ENCODE measurements around the gene TSHR.
"Not testable (repeated sequence)": the region's sequence is repeated elsewhere in the genome, so short reads cannot be mapped to it uniquely, and the experiment has no call there.

TSHR gene

GRCh38 chr14:80955416-80955941 lies at the start of gene TSHR:
Gene TSHR (plus strand): TSS chr14:80955621. CDS start chr14:80955681, 60 bp downstream.
- no peak for DNase-seq (ENCODE audit: low read depth in 2 of 2)

- no peak for DNase-seq (ENCODE audit: low read depth in 2 of 2)
These were observed 49.1 kb upstream of the TSHR start for GRCh38 chr14:80906336-80906735.

GRCh38 chr14:80906946-80907345 lies 48.5 kb upstream of the TSHR start:
- DNase-seq (ENCODE audit: low read depth in 2 of 2) = no peak

DNA sequence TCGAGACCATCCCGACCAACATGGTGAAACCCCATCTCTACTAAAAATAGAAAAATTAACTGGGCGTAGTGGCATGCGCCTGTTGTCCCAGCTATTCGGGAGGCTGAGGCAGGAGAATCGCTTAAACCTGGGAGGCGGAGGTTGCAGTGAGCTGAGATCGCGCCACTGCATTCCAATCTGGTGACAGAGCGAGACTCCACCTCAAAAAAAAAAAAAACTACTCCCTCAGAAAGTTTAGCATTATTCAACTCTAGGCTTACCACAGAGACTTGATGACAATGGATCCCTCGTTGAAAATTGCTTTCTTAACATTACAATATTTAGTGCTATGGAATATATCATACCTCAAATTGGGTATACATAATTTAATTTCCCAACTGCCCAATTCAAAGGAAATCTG lies 43.4 kb upstream of the TSHR start:
- DNase-seq (ENCODE audit: low read depth in 2 of 2) = not testable (repeated sequence)

DNA sequence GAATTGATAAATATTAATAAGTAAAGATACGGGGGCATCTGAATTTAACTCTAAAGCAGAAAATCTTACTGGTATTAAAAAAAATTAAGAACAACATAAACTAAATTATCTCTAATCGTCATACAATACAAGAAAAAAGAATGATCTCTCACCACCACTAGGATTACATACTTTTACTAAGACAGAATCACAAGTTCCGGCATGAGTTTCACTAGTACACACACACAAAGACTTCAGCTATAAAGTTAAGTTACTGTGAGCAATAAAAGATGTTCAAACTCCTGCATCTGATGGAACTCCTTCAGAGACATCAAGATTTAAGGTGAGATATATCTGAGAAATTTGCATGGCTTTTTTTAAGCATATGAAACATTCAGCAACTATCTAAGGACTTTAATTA lies 35.8 kb upstream of the TSHR start:
- no peak for DNase-seq (ENCODE audit: low read depth in 2 of 2)

DNA sequence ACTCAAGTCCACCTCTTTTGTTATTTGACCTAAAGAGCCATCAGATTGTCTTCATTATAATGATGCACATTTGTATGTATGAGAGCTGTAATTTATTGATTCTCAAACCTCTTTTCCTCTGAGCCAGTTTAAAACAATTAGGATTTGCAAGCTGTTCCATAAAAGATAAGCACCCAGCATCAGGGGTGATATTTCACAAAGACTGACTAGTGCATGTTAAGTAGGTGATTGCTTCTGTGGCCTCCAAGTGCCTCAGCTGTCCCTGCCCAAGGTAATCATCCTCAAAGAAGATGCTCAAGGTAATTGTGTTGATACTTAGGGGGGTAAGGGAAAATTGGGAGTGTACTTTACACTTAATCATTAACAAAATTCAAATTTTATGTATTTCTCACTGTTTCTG lies 32.1 kb upstream of the TSHR start:
- no peak for DNase-seq (ENCODE audit: low read depth in 2 of 2)

DNA sequence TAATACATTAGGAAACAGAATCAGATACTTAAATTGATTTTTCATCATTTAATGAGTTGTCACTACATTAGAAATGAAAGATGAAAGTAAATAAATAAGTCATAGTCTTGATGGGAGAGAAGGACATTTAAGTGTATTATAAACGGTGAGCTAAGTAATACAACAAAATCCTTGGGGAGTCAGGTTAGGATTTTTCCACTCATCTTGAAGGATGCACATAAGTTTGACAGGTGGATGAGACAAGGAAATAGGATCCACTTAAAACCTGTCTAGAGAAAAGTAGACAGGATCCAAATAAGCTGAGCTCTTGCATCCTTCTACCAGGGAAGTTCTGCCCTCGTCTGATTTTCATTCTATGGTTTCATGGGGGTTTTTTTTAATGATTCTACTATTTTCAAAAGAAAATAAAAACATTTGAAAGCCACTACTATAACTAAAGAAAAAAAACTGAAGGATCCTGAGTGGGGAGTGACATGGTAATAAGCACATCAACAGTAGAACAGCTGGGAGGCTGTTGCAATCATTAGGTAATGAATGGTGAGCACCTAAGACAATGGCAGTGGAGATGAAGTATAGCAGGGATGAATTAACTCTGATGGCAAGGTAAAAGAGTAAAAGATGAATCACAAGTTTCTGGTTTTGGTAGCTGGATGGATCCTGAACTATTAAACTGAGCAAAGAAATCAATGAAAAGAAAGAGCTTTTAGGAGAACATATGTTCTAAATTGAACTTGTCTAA lies 30.9 kb upstream of the TSHR start:
- DNase-seq (ENCODE audit: low read depth in 2 of 2) = no peak

- DNase-seq (ENCODE audit: low read depth in 2 of 2) = no peak
These were observed 28.9 kb upstream of the TSHR start for GRCh38 chr14:80926397-80927082.

DNA sequence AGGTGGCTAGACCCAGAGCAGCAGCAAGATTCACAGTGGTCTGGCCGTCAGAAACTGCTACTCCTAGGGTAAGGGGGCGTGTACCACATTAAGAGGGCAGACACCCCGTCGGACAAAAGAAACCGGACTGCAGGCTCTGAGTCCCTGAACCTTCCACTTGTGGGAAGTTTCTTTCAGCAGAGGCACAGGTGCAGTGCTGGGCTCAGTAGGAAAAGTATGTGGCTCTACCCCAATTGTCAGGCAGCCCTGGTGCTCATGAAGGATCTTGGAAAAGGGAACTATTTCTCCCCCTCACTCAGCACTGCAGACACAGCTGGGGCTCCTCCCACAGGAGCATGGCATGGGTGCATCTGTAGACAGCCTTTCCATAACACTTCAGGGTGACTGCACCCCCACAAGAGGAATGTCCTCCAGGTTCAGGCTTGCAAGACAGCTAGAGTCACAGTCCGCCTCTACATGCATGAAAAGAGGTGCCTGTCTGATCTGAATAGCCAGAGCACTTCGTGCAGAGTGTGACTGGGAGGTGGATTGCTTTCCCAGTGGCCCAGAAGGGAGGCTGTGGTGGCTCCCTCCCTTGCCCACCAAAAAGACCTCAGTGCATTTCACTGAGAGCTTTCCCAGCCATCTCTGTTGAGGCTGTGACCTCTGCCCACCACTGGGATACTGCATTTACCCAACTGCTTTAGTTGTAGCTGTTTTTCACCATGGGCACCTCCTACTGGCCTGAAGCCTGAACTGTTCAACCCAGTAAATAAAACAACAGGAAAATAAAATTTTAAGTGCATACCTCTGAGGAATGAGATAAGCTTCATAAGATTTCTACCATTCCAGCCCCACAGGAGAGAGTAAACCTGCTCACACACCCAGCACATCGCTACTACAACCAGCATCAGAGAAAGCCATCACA lies 28.1 kb upstream of the TSHR start:
- DNase-seq (ENCODE audit: low read depth in 2 of 2) = no peak

- no peak for DNase-seq (ENCODE audit: low read depth in 2 of 2)
These were observed 25.3 kb upstream of the TSHR start for GRCh38 chr14:80930095-80930494.

DNA sequence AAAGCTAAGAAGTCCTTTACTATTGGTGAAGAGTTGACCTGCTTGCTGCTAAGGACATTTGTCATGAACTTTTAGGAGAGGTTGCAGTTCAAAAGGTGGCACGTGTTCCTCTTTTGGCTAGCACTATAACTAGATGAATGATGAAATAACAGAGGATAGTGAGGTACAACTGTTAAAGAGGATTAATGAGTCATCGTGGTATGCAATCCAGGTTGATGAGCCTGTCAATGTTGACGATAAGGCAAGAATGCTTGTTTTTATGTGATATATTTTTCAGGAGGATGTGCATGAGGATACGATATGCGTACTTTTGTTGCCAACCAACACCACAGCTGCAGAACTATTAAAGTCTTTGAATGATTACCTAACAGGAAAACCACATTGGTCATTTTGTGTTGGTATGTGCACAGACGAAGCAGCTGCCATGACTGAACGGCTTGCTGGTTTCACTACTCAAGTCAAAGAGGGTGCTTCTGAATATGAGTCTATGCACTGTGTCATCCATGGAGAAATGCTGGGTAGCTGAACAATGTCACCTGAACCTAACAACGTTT lies 24.5 kb upstream of the TSHR start:
- DNase-seq (ENCODE audit: low read depth in 2 of 2) = peak in 1 of 2 experiments; percentile 19

DNA sequence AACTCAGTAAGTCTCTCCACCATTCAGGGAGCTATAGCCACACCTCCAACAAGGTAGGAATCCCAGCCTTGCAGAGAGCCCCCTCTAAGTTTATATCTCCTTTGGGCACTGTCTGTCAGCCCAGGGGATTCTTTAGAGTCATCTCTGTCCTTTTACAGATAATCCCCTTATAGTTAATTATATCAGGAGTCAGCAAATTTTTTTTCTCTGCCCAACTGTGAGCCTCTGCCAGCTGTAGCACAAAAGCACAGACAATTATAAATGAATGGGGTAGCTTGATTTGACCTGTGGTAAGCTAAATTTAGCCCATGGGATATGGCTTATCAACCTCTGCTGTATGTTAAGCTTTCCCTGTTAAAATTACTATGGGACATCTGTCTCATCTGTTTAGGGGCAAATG lies 22.1 kb upstream of the TSHR start:
- DNase-seq (ENCODE audit: low read depth in 2 of 2) = no peak

DNA sequence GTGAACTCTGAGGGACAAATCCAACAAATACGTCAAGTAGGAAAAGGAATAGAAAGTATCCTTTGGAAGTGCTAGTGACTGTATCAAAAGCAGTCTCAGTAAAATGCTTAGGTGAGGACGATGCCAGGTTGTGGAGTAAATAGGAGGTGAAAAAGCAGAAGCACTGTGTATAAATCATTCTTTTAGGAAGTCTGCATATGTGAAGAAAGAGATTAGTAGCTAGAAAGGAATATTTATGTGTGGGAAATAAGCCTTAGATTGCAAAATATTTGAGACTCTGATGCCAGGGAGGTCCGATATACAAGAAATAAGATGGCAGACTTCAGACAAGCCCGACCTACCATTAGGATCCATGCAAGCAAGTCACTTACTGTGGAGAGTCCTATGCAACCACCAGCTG lies 21.7 kb upstream of the TSHR start:
- no peak for DNase-seq (ENCODE audit: low read depth in 2 of 2)

DNA sequence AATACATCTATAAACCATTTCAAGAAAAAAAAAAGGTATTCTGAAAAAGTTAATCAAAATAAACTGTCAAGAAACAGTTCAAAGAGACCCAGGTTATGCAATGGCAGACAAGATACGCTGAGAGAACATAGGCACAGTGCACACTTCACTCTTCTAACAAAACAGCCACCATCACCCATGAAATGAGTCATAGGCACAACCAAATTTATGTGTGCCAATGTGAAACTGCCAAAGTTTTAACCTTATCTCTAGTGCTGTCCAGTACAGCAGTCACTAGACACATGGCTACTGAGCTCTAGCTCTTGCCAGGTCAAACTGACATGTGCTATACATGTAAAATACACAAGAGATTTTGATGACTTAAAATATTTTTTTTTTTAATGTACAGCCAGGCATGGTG lies 15.3 kb upstream of the TSHR start:
- DNase-seq (ENCODE audit: low read depth in 2 of 2) = no peak

DNA sequence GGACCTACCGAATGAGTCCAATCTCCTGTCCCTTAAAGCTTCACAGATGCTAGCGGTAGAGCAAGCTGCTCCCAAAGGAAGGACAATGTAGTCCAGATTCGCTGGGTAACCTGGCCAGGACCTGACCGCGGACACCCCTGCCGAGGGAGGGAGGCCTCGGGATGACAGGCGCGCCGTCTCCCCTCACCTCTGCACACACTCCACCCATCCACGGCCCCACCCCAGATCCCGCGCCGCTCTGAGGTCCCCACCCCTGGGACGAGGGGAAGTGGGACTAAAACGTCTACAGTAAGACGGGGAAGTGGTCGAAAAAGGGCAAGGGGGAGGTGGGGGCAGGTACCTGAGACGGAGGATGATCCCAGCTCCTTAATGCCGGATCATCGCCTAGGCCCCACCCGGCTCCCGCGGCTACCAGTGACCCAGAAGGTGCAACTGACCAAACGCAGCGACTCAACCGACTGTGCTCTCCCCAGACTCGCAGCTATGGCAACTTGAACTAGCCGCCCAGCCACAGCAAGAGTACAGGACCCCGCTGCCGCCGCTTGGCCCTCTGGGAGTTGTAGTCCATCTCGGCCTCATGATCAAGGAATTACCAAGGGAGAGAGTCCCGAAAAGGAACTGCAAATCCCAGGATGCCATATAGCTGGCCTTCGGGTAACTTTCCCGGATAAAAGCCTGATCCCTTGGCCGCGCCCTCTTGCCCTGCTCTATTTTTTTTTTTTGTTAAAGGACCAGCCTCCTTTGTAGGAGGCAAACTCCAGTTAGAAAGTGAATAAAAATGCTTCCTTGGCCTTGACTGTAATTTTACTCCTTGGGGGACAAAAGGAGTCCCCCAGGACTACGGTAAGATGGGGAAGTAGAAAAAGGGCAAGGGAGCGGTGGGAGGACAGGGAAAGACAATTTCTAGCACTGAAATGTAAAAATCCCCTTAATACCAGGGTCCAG lies 13.9 kb upstream of the TSHR start, which contains the start of gene CEP128:
TSS of gene CEP128 (minus strand) at position 498 of the 945 bp plus-strand sequence.
- DNase-seq (ENCODE audit: low read depth in 2 of 2) = peak; percentile 76 to 86

DNA sequence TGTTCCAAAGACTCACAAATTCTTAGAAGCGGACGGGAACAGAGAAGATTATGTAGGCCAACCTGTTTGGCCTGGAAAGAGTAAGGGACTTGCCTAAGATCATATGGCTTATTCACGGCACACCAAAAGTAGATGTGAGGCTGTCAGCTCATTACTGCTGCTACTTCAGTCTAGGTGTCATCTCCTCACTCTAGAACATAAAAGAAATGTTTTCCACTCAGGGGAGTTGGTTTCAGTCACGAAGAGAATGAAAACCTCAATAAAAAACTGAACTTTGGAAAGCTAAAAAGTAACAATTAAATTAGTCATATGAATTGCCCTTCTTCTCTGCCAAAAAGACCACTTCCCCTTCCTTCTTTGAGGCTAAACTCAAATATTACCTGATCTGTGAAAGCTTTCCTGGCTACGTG lies 13.2 kb upstream of the TSHR start:
- no peak for DNase-seq (ENCODE audit: low read depth in 2 of 2)

- DNase-seq (ENCODE audit: low read depth in 2 of 2) = no peak
These were observed 10.4 kb upstream of the TSHR start for GRCh38 chr14:80944861-80945617.

GRCh38 chr14:80946187-80946586 lies 9.2 kb upstream of the TSHR start:
- no peak for DNase-seq (ENCODE audit: low read depth in 2 of 2)

GRCh38 chr14:80946797-80947196 lies 8.6 kb upstream of the TSHR start:
- DNase-seq (ENCODE audit: low read depth in 2 of 2) = no peak

- DNase-seq (ENCODE audit: low read depth in 2 of 2) = no peak
These were observed 7.1 kb upstream of the TSHR start for GRCh38 chr14:80948291-80948690.
